Parathyroid adenoma (tissue), 2 donors: ENCODE data around the gene NFYC.

Experiments
- H2AFZ ChIP-seq: fragments of 300-600 bp; sonication (generic); one replicate; pipeline ENCODE4 v1.7.0; 2017; ENCODE audit warnings: antibody characterized with exemption, mild to moderate bottlenecking
- H3K27ac ChIP-seq: fragments of 300-600 bp; sonication (generic); one replicate; pipeline ENCODE4 v1.7.0; 2017
- H3K27me3 ChIP-seq: fragments of 300-600 bp; sonication (generic); one replicate; pipeline ENCODE4 v1.7.0; 2017; ENCODE audit warnings: low read length; ENCODE audit not compliant: control insufficient read depth, insufficient read depth
- H3K36me3 ChIP-seq: fragments of 300-600 bp; sonication (generic); one replicate; pipeline ENCODE4 v1.7.0; 2017; ENCODE audit warnings: low read length; ENCODE audit not compliant: control insufficient read depth, insufficient read depth
- H3K4me1 ChIP-seq: fragments of 300-600 bp; sonication (generic); one replicate; pipeline ENCODE4 v1.7.0; 2017; ENCODE audit warnings: control low read depth
- H3K4me2 ChIP-seq: fragments of 300-600 bp; sonication (generic); one replicate; pipeline ENCODE4 v1.7.0; 2017; ENCODE audit warnings: low read length
- H3K4me3 ChIP-seq: fragments of 300-600 bp; sonication (generic); one replicate; pipeline ENCODE4 v1.7.0; 2017; ENCODE audit warnings: low read depth, low read length
- H3K79me2 ChIP-seq: fragments of 300-600 bp; sonication (generic); one replicate; pipeline ENCODE4 v1.7.0; 2017; ENCODE audit warnings: control low read depth
- H3K9ac ChIP-seq: fragments of 300-600 bp; sonication (generic); one replicate; pipeline ENCODE4 v1.7.0; 2017; ENCODE audit warnings: mild to moderate bottlenecking
- H3K9me3 ChIP-seq: fragments of 300-600 bp; sonication (generic); one replicate; pipeline ENCODE4 v1.7.0; 2017; ENCODE audit warnings: low read length; ENCODE audit not compliant: control insufficient read depth
- TF ChIP-seq, protein P1 (sequence below): fragments of 300-600 bp; sonication (generic); IDR thresholded peaks from one replicate; pipeline ENCODE4 v1.7.0; 2017; ENCODE audit warnings: antibody characterized with exemption, mild to moderate bottlenecking
- donor health status: primary hyperparathyroidism.

The NFYC gene

DNA sequence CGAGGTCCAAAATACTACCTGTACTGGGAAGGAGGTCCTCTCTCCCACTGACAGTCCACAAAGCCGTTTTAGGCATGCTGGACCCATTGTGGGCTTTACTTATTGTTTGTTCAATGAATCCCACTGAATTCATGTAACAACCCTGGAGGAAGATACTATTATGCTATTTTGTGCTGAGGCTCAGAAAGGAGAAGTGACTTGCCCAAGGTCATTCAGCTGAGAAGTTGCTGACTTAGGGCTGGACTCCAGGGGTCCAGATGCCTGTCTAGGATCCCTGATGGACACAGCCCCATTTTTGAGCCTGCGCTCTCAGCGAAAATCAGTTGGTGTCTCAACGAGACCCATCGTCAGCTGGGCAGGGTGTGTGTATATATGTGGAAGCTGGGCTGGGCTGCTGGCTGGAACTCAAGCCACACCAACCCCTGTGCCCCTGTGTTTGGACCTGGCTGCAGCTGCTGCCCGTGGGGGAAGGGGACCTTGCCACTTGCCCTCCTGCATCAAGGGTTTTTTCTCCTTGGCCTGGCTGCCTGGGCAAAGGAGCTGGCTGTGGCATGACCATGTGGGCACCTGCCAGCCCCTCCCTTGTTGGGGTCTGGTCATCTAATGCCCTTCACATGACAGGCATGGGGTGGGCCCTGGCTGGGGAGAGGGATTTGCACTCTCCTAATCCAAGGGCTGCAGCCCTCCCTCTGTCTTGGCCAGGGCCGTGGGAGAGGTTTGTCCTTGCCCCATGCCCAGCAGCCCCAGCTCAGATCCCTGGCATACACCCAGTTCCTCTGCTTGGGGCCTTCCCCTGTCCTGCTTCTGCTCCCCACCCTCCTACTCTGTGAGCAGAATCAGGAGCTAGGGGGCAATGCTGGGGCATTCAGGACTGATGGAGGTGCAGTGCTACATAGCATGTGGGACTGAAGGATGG, 107.1 kb downstream of the NFYC start:
- no peaks in the 10 kb centered on the region for H3K36me3 ChIP-seq
- H3K27me3 ChIP-seq = no peaks in the 10 kb centered on the region
- H3K27ac ChIP-seq = no peak overlapping the region
- no peak overlapping the region for H3K4me2 ChIP-seq
- TF ChIP-seq, protein P1, sequence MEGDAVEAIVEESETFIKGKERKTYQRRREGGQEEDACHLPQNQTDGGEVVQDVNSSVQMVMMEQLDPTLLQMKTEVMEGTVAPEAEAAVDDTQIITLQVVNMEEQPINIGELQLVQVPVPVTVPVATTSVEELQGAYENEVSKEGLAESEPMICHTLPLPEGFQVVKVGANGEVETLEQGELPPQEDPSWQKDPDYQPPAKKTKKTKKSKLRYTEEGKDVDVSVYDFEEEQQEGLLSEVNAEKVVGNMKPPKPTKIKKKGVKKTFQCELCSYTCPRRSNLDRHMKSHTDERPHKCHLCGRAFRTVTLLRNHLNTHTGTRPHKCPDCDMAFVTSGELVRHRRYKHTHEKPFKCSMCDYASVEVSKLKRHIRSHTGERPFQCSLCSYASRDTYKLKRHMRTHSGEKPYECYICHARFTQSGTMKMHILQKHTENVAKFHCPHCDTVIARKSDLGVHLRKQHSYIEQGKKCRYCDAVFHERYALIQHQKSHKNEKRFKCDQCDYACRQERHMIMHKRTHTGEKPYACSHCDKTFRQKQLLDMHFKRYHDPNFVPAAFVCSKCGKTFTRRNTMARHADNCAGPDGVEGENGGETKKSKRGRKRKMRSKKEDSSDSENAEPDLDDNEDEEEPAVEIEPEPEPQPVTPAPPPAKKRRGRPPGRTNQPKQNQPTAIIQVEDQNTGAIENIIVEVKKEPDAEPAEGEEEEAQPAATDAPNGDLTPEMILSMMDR = no peak
- no peak overlapping the region for H3K4me3 ChIP-seq
- H3K4me1 ChIP-seq = no peaks in the 10 kb centered on the region
- H3K9me3 ChIP-seq = no peaks in the 10 kb centered on the region
- no peak overlapping the region for H3K9ac ChIP-seq
- no peaks in the 10 kb centered on the region for H3K79me2 ChIP-seq
- no peak overlapping the region for H2AFZ ChIP-seq

- H3K27me3 ChIP-seq = no peaks in the 10 kb centered on the region
- no peak overlapping the region for H2AFZ ChIP-seq
- TF ChIP-seq, protein P1 = no peak
- H3K9me3 ChIP-seq = no peaks in the 10 kb centered on the region
- H3K4me1 ChIP-seq = no peaks in the 10 kb centered on the region
- no peak overlapping the region for H3K4me3 ChIP-seq
- no peaks in the 10 kb centered on the region for H3K36me3 ChIP-seq
- H3K27ac ChIP-seq = no peak overlapping the region
- no peak overlapping the region for H3K4me2 ChIP-seq
- H3K9ac ChIP-seq = no peak overlapping the region
- no peaks in the 10 kb centered on the region for H3K79me2 ChIP-seq
Observed at GRCh38 chr1:40799351-40799867, 107.9 kb downstream of the NFYC start.

DNA sequence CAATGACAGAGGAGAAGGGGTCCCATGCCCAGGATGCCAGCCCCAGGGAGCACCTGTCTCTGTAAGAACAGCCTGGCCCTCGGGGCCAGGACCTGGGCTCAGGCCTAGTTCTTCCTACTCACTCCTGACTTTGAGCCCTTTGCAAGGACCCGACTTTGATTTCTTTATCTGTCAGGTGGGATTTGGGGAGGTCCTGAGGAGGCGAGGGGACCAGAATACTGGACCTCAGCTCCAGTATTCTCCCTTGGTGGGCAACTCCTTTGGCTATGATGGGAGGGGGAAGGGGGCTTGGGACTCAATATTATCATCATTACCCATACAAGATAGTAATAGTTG, 110.2 kb downstream of the NFYC start:
- H3K4me1 ChIP-seq = no peaks in the 10 kb centered on the region
- no peaks in the 10 kb centered on the region for H3K36me3 ChIP-seq
- H3K9ac ChIP-seq = no peak overlapping the region
- TF ChIP-seq, protein P1 = no peak
- H3K79me2 ChIP-seq = no peaks in the 10 kb centered on the region
- H3K4me2 ChIP-seq = peak overlapping the region; percentile 74
- H3K27me3 ChIP-seq = no peaks in the 10 kb centered on the region
- no peak overlapping the region for H2AFZ ChIP-seq
- peak overlapping the region; percentile 29 for H3K4me3 ChIP-seq
- H3K27ac ChIP-seq = no peak overlapping the region
- no peaks in the 10 kb centered on the region for H3K9me3 ChIP-seq

GRCh38 chr1:40802078-40802741, 110.7 kb downstream of the NFYC start:
- Histone ChIP-seq H3K4me2 (peak overlapping the region; percentile 74), H3K36me3 (no peaks in the 10 kb centered on the region), H3K9me3 (no peaks in the 10 kb centered on the region), H2AFZ (no peak overlapping the region), H3K9ac (no peak overlapping the region), H3K27ac (peak overlapping the region; percentile 36), H3K4me3 (peak overlapping the region; percentile 29), H3K4me1 (no peaks in the 10 kb centered on the region), H3K27me3 (no peaks in the 10 kb centered on the region), H3K79me2 (no peaks in the 10 kb centered on the region)
- TF ChIP-seq, protein P1 = no peak
